CD4-positive, alpha-beta memory T cell (primary cell): ENCODE data around the gene GCA. TPM values are rescaled to one million over a fixed set of nuclear protein-coding genes. Genes with fewer than 3 reads are reported as not detected.

ENCODE experiments used
- CTCF ChIA-PET: fragments of 350-600 bp; sonication (Branson Sonifier 250); formaldehyde crosslinking; loops from one replicate; lab custom pipeline; 2021; ENCODE audit warnings: inconsistent platforms; ENCODE audit not compliant: partially characterized antibody; lab: Charles Lee
- POLR2A ChIA-PET: fragments of 350-600 bp; sonication (Branson Sonifier 250); formaldehyde crosslinking; loops from one replicate; lab custom pipeline; 2021; ENCODE audit not compliant: partially characterized antibody; lab: Charles Lee
- DNase-seq, 5 donors: peaks; one replicate each; pipeline versions ENCODE4 v3.0.0 to v3.0.0-alpha.2; 2020 to 2022; ENCODE audit warnings: mixed read lengths in 1 of 5
- H3K27ac ChIP-seq: one replicate; pipeline ENCODE4 v1.7.0; 2013; ENCODE audit warnings: low read depth, low read length
- H3K27me3 ChIP-seq: 2 replicates; pipeline ENCODE4 v1.7.0; 2013; ENCODE audit warnings: mild to moderate bottlenecking, low read length, moderate library complexity; ENCODE audit not compliant: insufficient read depth
- H3K36me3 ChIP-seq: 2 replicates; pipeline ENCODE4 v1.7.0; 2013; ENCODE audit warnings: mild to moderate bottlenecking, low read length, moderate library complexity; ENCODE audit not compliant: insufficient read depth
- H3K4me1 ChIP-seq: 2 replicates; pipeline ENCODE4 v1.7.0; 2013; ENCODE audit warnings: mild to moderate bottlenecking, low read length, moderate library complexity; ENCODE audit not compliant: insufficient read depth
- H3K4me3 ChIP-seq, 2 donors: one replicate each; pipeline ENCODE4 v1.7.0; 2013; ENCODE audit warnings: low read length in 2 of 2, mild to moderate bottlenecking in 1 of 2
- H3K9me3 ChIP-seq, 2 donors: one replicate each; pipeline ENCODE4 v1.7.0; 2013; ENCODE audit warnings: low read length in 2 of 2, control low read depth in 1 of 2; ENCODE audit not compliant: control insufficient read depth in 1 of 2
- H3K27ac Mint-ChIP-seq, 7 donors: one replicate each; pipeline ENCODE4 v1.8.0; 2020 to 2021; ENCODE audit warnings: mixed read lengths in 7 of 7, mild to moderate bottlenecking in 6 of 7, inconsistent platforms in 3 of 7, moderate library complexity in 3 of 7
- H3K27me3 Mint-ChIP-seq, 2 donors: one replicate each; pipeline ENCODE4 v1.8.0; 2020 to 2021; ENCODE audit warnings: mixed read lengths in 2 of 2
- H3K36me3 Mint-ChIP-seq, 2 donors: one replicate each; pipeline ENCODE4 v1.8.0; 2020 to 2021; ENCODE audit warnings: mixed read lengths in 2 of 2, inconsistent platforms in 1 of 2, mild to moderate bottlenecking in 1 of 2
- H3K4me1 Mint-ChIP-seq, 4 donors: one replicate each; pipeline ENCODE4 v1.8.0; 2020 to 2021; ENCODE audit warnings: mixed read lengths in 4 of 4, mild to moderate bottlenecking in 1 of 4
- H3K4me3 Mint-ChIP-seq, 8 donors: one replicate each; pipeline ENCODE4 v1.8.0; 2020 to 2021; ENCODE audit warnings: mixed read lengths in 8 of 8, mild to moderate bottlenecking in 7 of 8, moderate library complexity in 6 of 8, inconsistent platforms in 3 of 8
- H3K9me3 Mint-ChIP-seq, 8 donors: one replicate each; pipeline ENCODE4 v1.8.0; 2020 to 2021; ENCODE audit warnings: mixed read lengths in 8 of 8, mild to moderate bottlenecking in 5 of 8, inconsistent platforms in 3 of 8, moderate library complexity in 1 of 8
- intact Hi-C: fragments of 100-400 bp; cut with micrococcal nuclease; formaldehyde crosslinking; loops from one replicate; pipeline ENCODE4 v1.15.1; 2023
- polyA plus RNA-seq, 2 donors: library from polyadenylated mRNA; unstranded; fragments of 300-500 nt; fragmentation: Illumina TruSeq; gene quantifications; one replicate each; pipeline ENCODE4 v1.2.3, GENCODE V29; 2021
- total RNA-seq, 2 experiments: library from RNA; stranded (reverse); gene quantifications; one replicate each; pipeline ENCODE4 v1.2.3, GENCODE V29; 2021

GCA gene
- total and polyA plus RNA-seq, 4 experiments from 2014 or later = 10.9 to 16.8 (median 11.7) TPM

GRCh38 chr2:162301877-162302276, 42.1 kb upstream of the GCA start:
- H3K36me3 Mint-ChIP-seq = peaks cover 3 to 16% of the 10 kb centered on the region in 2 donors
- peaks cover 0 to 3% (median 2%) of the 10 kb centered on the region in 4 donors for H3K4me1 Mint-ChIP-seq
- intact Hi-C loops = loop anchor here (1.0 kb wide), 2 partner anchors 16 to 716 kb away; partner anchors contain the start of gene IFIH1
- Histone ChIP-seq H3K27ac (no peak overlapping the region), H3K36me3 (peaks cover 9% of the 10 kb centered on the region), H3K4me1 (peaks cover 6% of the 10 kb centered on the region), H3K27me3 (no peaks in the 10 kb centered on the region), H3K9me3 (no peaks in the 10 kb centered on the region), H3K4me3 (no peak overlapping the region)
- POLR2A ChIA-PET = interaction anchor here (1.0 kb wide), 1 partner anchor 17 kb away, joined by 3 read pairs; the partner anchor contains the start of gene IFIH1
- CTCF ChIA-PET = interaction anchor here (0.8 to 10.0 kb wide), 10 partner anchors 10 to 81 kb away, joined by 3 to 141 read pairs (median 8); partner anchors contain the start of gene IFIH1
- H3K9me3 Mint-ChIP-seq = no peaks in the 10 kb centered on the region
- H3K27ac Mint-ChIP-seq = peak overlapping the region in 2 of 7 donors; percentile 50 to 53
- H3K4me3 Mint-ChIP-seq = no peak overlapping the region
- no peaks in the 10 kb centered on the region for H3K27me3 Mint-ChIP-seq
- DNase-seq = no peak

GRCh38 chr2:162305901-162306300, 38.0 kb upstream of the GCA start:
- no peak overlapping the region for H3K4me3 Mint-ChIP-seq
- ChIA-PET CTCF (no interaction called here), POLR2A (no interaction called here)
- intact Hi-C loops = no loop called here
- no peak overlapping the region for H3K27ac ChIP-seq
- H3K36me3 ChIP-seq = no peaks in the 10 kb centered on the region
- H3K27ac Mint-ChIP-seq = peak overlapping the region in 1 of 7 donors; percentile 38
- H3K4me1 Mint-ChIP-seq = peaks cover 11 to 20% (median 18%) of the 10 kb centered on the region in 4 donors
- H3K27me3 Mint-ChIP-seq = no peaks in the 10 kb centered on the region
- no peaks in the 10 kb centered on the region for H3K27me3 ChIP-seq
- H3K9me3 ChIP-seq = no peaks in the 10 kb centered on the region
- no peak overlapping the region for H3K4me3 ChIP-seq
- peaks cover 0 to 2% (median 0%) of the 10 kb centered on the region in 8 donors for H3K9me3 Mint-ChIP-seq
- H3K36me3 Mint-ChIP-seq = peaks cover 16 to 46% of the 10 kb centered on the region in 2 donors
- DNase-seq = no peak
- peaks cover 5% of the 10 kb centered on the region for H3K4me1 ChIP-seq

GRCh38 chr2:162308747-162309503, 35.0 kb upstream of the GCA start:
- Mint-ChIP-seq H3K9me3 (peaks cover 0 to 2% (median 0%) of the 10 kb centered on the region in 8 donors), H3K27ac (peak overlapping the region in 5 of 7 donors; percentile 3 to 59 (median 48)), H3K36me3 (peaks cover 18 to 45% of the 10 kb centered on the region in 2 donors), H3K27me3 (no peaks in the 10 kb centered on the region), H3K4me3 (no peak overlapping the region), H3K4me1 (peaks cover 26 to 46% (median 35%) of the 10 kb centered on the region in 4 donors)
- Histone ChIP-seq H3K27me3 (no peaks in the 10 kb centered on the region), H3K9me3 (no peaks in the 10 kb centered on the region), H3K4me1 (peaks cover 26% of the 10 kb centered on the region), H3K27ac (no peak overlapping the region), H3K4me3 (no peak overlapping the region), H3K36me3 (no peaks in the 10 kb centered on the region)
- intact Hi-C loops = no loop called here
- POLR2A ChIA-PET = interaction anchor here (1.2 kb wide), 1 partner anchor 9 kb away, joined by 3 read pairs; the partner anchor contains the start of gene IFIH1
- CTCF ChIA-PET = interaction anchor here (10.2 kb wide), 1 partner anchor 9 kb away, joined by 141 read pairs; no protein-coding TSS in a partner anchor
- no peak for DNase-seq

- no peak overlapping the region for H3K4me3 ChIP-seq
- ChIA-PET POLR2A (interaction anchor here (0.7 kb wide), 1 partner anchor 10 kb away, joined by 3 read pairs; no protein-coding TSS in a partner anchor), CTCF (interaction anchor here (1.0 to 10.2 kb wide), 3 partner anchors 13 to 91 kb away, joined by 3 to 141 read pairs (median 4); no protein-coding TSS in a partner anchor)
- peaks cover 0 to 2% (median 0%) of the 10 kb centered on the region in 8 donors for H3K9me3 Mint-ChIP-seq
- intact Hi-C loops = loop anchor here (10.0 kb wide), 2 partner anchors 318 to 358 kb away; no protein-coding TSS in a partner anchor
- no peak overlapping the region for H3K27ac ChIP-seq
- H3K4me3 Mint-ChIP-seq = no peak overlapping the region
- no peak for DNase-seq
- H3K27me3 ChIP-seq = no peaks in the 10 kb centered on the region
- H3K4me1 Mint-ChIP-seq = peaks cover 48 to 76% (median 61%) of the 10 kb centered on the region in 4 donors
- no peaks in the 10 kb centered on the region for H3K36me3 ChIP-seq
- H3K4me1 ChIP-seq = peaks cover 60% of the 10 kb centered on the region
- H3K27me3 Mint-ChIP-seq = no peaks in the 10 kb centered on the region
- peaks cover 24 to 34% of the 10 kb centered on the region in 2 donors for H3K36me3 Mint-ChIP-seq
- H3K27ac Mint-ChIP-seq = peak overlapping the region in 4 of 7 donors; percentile 10 to 68 (median 54)
- H3K9me3 ChIP-seq = no peaks in the 10 kb centered on the region
These were observed 31.1 kb upstream of the GCA start for GRCh38 chr2:162312853-162313252.

DNA sequence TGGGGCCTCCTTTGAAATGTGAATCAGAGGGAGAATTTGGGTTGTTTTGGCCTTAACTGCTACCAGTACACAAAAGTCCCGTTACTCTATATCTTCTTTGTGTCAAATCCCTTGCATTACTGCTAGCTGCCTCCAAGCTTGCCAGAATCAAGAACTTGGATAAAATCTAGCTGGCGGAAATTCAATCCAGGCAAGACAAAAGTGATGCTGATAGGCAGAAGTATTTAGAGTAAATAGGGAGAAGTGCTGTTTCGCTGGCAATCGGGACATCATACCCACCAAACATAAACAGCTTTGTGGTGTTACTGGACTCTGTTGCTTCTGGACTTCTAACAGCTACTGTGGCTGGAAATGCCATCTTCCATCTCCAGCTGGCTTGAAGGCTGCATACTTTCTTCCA, 28.0 kb upstream of the GCA start:
- Mint-ChIP-seq H3K4me1 (peaks cover 53 to 79% (median 66%) of the 10 kb centered on the region in 4 donors), H3K4me3 (peak overlapping the region; percentile 77 to 100 (median 98)), H3K27me3 (no peaks in the 10 kb centered on the region), H3K27ac (peak overlapping the region in 6 of 7 donors; percentile 16 to 98 (median 82)), H3K36me3 (peaks cover 11 to 19% of the 10 kb centered on the region in 2 donors), H3K9me3 (no peaks in the 10 kb centered on the region)
- Histone ChIP-seq H3K27ac (no peak overlapping the region), H3K36me3 (no peaks in the 10 kb centered on the region), H3K27me3 (no peaks in the 10 kb centered on the region), H3K9me3 (no peaks in the 10 kb centered on the region), H3K4me1 (peaks cover 73% of the 10 kb centered on the region), H3K4me3 (peak overlapping the region in 1 of 2 donors; percentile 17)
- no peak for DNase-seq
- POLR2A ChIA-PET = no interaction called here
- intact Hi-C loops = loop anchor here (5.0 to 10.0 kb wide), 3 partner anchors 321 to 1009 kb away; partner anchors contain the start of gene PSMD14
- CTCF ChIA-PET = interaction anchor here (0.7 to 10.2 kb wide), 5 partner anchors 9 to 95 kb away, joined by 3 to 141 read pairs (median 5); no protein-coding TSS in a partner anchor

DNA sequence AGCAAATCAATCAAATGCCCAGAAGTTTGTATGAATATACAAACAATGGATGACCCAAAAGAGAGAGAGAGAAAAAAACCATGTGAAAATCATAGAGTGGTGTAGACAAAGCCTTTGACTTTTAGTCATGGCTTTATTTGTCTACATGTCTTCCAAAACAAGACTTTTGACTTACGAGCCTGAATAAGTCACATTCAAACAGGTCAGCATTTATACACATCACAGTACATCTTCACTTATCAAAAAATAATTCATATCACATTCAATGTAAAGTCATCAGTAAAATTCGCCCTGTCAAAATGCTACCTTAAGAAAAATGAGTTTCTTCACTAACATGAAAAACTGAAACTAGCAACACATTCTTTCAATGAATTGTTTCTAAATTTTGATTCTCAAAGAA, 27.3 kb upstream of the GCA start:
- no peak for DNase-seq
- H3K36me3 Mint-ChIP-seq = peaks cover 9 to 17% of the 10 kb centered on the region in 2 donors
- H3K27ac Mint-ChIP-seq = peak overlapping the region; percentile 43 to 98 (median 84)
- Histone ChIP-seq H3K27ac (peak overlapping the region; percentile 97), H3K4me1 (peaks cover 71% of the 10 kb centered on the region), H3K4me3 (peak overlapping the region; percentile 93 to 97), H3K9me3 (no peaks in the 10 kb centered on the region), H3K27me3 (no peaks in the 10 kb centered on the region), H3K36me3 (no peaks in the 10 kb centered on the region)
- intact Hi-C loops = loop anchor here (5.0 to 10.0 kb wide), 3 partner anchors 322 to 1009 kb away; partner anchors contain the start of gene PSMD14
- H3K4me3 Mint-ChIP-seq = peak overlapping the region; percentile 77 to 100 (median 98)
- ChIA-PET CTCF (interaction anchor here (1.2 to 10.2 kb wide), 6 partner anchors 8 to 309 kb away, joined by 3 to 141 read pairs (median 15); no protein-coding TSS in a partner anchor), POLR2A (no interaction called here)
- H3K4me1 Mint-ChIP-seq = peaks cover 55 to 79% (median 68%) of the 10 kb centered on the region in 4 donors
- H3K9me3 Mint-ChIP-seq = no peaks in the 10 kb centered on the region
- no peaks in the 10 kb centered on the region for H3K27me3 Mint-ChIP-seq
